IMR-90 (cell line): ENCODE data around the gene SOX4. TPM values are rescaled to one million over a fixed set of nuclear protein-coding genes. Genes with fewer than 3 reads are reported as not detected.

ENCODE experiments used
- ATAC-seq: fragments of 200-7000 bp; cut with Tn5 transposase; 2 replicates; pipeline ENCODE4 v1.9.1; 2020; ENCODE audit warnings: low read depth, mild to moderate bottlenecking, moderate library complexity
- BruUV-seq: library from RNA; stranded (reverse); fragments of 400-500 nt; replicated peaks from 2 replicates; lab custom pipeline; 2021; lab: Mats Ljungman, UMichigan
- CTCF ChIA-PET: fragments of 300-600 bp; formaldehyde crosslinking; extraction: SDS; loops from one replicate; lab custom pipeline; 2021; ENCODE audit warnings: antibody characterized with exemption; lab: Yijun Ruan, JAX
- POLR2A ChIA-PET: fragments of 300-600 bp; sonication (Branson Sonifier 250); formaldehyde crosslinking; loops from one replicate; lab custom pipeline; 2022; ENCODE audit warnings: antibody characterized with exemption; ENCODE audit not compliant: unreplicated experiment; lab: Charles Lee
- DNase-seq: peaks from one replicate; pipeline ENCODE4 v3.0.0; 2013
- H2AFZ ChIP-seq: replicated peaks from 2 replicates; pipeline ENCODE3; 2013; ENCODE audit warnings: low read length, mild to moderate bottlenecking; ENCODE audit not compliant: poor library complexity
- H2AK5ac ChIP-seq: 2 replicates; pipeline ENCODE4 v1.6.1; 2013; ENCODE audit warnings: low read depth, low read length, inconsistent platforms
- H2AK9ac ChIP-seq: replicated peaks from 2 replicates; pipeline ENCODE3; 2013; ENCODE audit warnings: mild to moderate bottlenecking, low read depth, low read length, moderate library complexity; ENCODE audit not compliant: poor library complexity
- H2BK120ac ChIP-seq: 2 replicates; pipeline ENCODE4 v1.6.1; 2013; ENCODE audit warnings: low read depth, low read length, inconsistent platforms
- H2BK15ac ChIP-seq: 3 replicates; pipeline ENCODE4 v1.6.1; 2013; ENCODE audit warnings: low read depth, low read length, inconsistent platforms
- H2BK20ac ChIP-seq: 2 replicates; pipeline ENCODE4 v1.6.1; 2013; ENCODE audit warnings: low read depth, mild to moderate bottlenecking, inconsistent platforms, low read length, moderate library complexity
- H2BK5ac ChIP-seq: 2 replicates; pipeline ENCODE4 v1.6.1; 2013; ENCODE audit warnings: mild to moderate bottlenecking, low read depth, low read length, inconsistent platforms; ENCODE audit not compliant: poor library complexity, severe bottlenecking
- H3K14ac ChIP-seq: replicated peaks from 2 replicates; pipeline ENCODE4 v1.6.1; 2013; ENCODE audit warnings: low read depth, low read length, inconsistent platforms
- H3K18ac ChIP-seq: 2 replicates; pipeline ENCODE4 v1.6.1; 2013; ENCODE audit warnings: low read depth, low read length, control low read depth
- H3K23ac ChIP-seq: 2 replicates; pipeline ENCODE4 v1.6.1; 2013; ENCODE audit warnings: low read depth, low read length, inconsistent platforms
- H3K27ac ChIP-seq: 2 replicates; pipeline ENCODE4 v1.5.1; 2013; ENCODE audit warnings: mild to moderate bottlenecking, control low read depth, low read length; ENCODE audit not compliant: insufficient read depth
- H3K27me3 ChIP-seq: 2 replicates; pipeline ENCODE4 v1.6.1; 2013; ENCODE audit warnings: low read length; ENCODE audit not compliant: control insufficient read depth, insufficient read depth
- H3K36me3 ChIP-seq: 2 replicates; pipeline ENCODE4 v1.6.1; 2013; ENCODE audit warnings: low read length, mixed read lengths; ENCODE audit not compliant: control insufficient read depth, insufficient read depth
- H3K4ac ChIP-seq: 2 replicates; pipeline ENCODE4 v1.6.1; 2013; ENCODE audit warnings: low read depth, low read length, inconsistent platforms
- H3K4me1 ChIP-seq: 2 replicates; pipeline ENCODE4 v1.6.1; 2013; ENCODE audit warnings: low read length, mixed read lengths; ENCODE audit not compliant: control insufficient read depth, insufficient read depth
- H3K4me2 ChIP-seq: 2 replicates; pipeline ENCODE4 v1.6.1; 2013; ENCODE audit warnings: low read depth, mild to moderate bottlenecking, control low read depth, low read length, moderate library complexity
- H3K4me3 ChIP-seq: 2 replicates; pipeline ENCODE4 v1.5.1; 2013; ENCODE audit warnings: low read depth, mild to moderate bottlenecking, control low read depth, low read length, moderate library complexity; ENCODE audit not compliant: insufficient read depth
- H3K56ac ChIP-seq: 2 replicates; pipeline ENCODE4 v1.6.1; 2013; ENCODE audit warnings: low read length, inconsistent platforms; ENCODE audit not compliant: insufficient read depth; ENCODE audit errors: extremely low read depth
- H3K79me1 ChIP-seq, 2 experiments: 2 replicates each; pipeline ENCODE4 v1.6.1; 2013; ENCODE audit warnings: low read length in 2 of 2, inconsistent platforms in 1 of 2, low read depth in 1 of 2
- H3K9ac ChIP-seq: 2 replicates; pipeline ENCODE4 v1.6.1; 2013; ENCODE audit warnings: low read depth, low read length, control low read depth
- H3K9me1 ChIP-seq: 2 replicates; pipeline ENCODE4 v1.6.1; 2013; ENCODE audit warnings: low read length, inconsistent platforms; ENCODE audit not compliant: insufficient read depth
- H3K9me3 ChIP-seq: 2 replicates; pipeline ENCODE4 v1.6.1; 2013; ENCODE audit warnings: low read length; ENCODE audit not compliant: control insufficient read depth, insufficient read depth
- H4K20me1 ChIP-seq: 2 replicates; pipeline ENCODE4 v1.6.1; 2013; ENCODE audit warnings: low read length, inconsistent platforms; ENCODE audit not compliant: insufficient read depth
- H4K5ac ChIP-seq: 2 replicates; pipeline ENCODE4 v1.6.1; 2013; ENCODE audit warnings: mild to moderate bottlenecking, low read depth, low read length, control low read depth
- H4K8ac ChIP-seq, 2 experiments: 2 replicates each; pipeline ENCODE4 v1.6.1; 2013; ENCODE audit warnings: low read depth in 2 of 2, low read length in 2 of 2, control low read depth in 1 of 2, inconsistent platforms in 1 of 2
- H4K91ac ChIP-seq: 2 replicates; pipeline ENCODE4 v1.6.1; 2013; ENCODE audit warnings: low read depth, low read length, inconsistent platforms; ENCODE audit not compliant: insufficient read depth
- BHLHE40 ChIP-seq: fragments of 150-350 bp; IDR thresholded peaks from 2 replicates; pipeline ENCODE4 v1.6.1; 2016; ENCODE audit warnings: mild to moderate bottlenecking, low read depth, low read length
- NFE2L2 ChIP-seq: fragments of 150-350 bp; IDR thresholded peaks from 2 replicates; pipeline ENCODE4 v1.6.1; 2016; ENCODE audit warnings: low read depth, mild to moderate bottlenecking, low read length
- WGBS, 2 experiments: methylation state at CpG; one replicate each; pipeline versions ENCODE4 v1.1.5 to v1.1.7; 2013; ENCODE audit warnings: missing lambda C conversion rate in 2 of 2; ENCODE audit not compliant: insufficient read length in 1 of 2; ENCODE audit errors: extremely low coverage in 2 of 2; 5-methylcytosine and 5-hydroxymethylcytosine counted together
- dilution Hi-C: fragments of 300-500 bp; cut with HindIII; formaldehyde crosslinking; loops from one replicate; pipeline ENCODE4 v1.14.3; 2018; ENCODE audit warnings: low sequenced_read_pairs; ENCODE audit not compliant: unreplicated experiment
- in situ Hi-C: fragments of 300-500 bp; cut with MboI; formaldehyde crosslinking; loops from 3 replicates; pipeline ENCODE4 v1.14.3; 2019; ENCODE audit warnings: low sequenced_read_pairs, inconsistent platforms, mixed read lengths
- intact Hi-C: fragments of 100-400 bp; cut with micrococcal nuclease; formaldehyde crosslinking; loops from 2 replicates; pipeline ENCODE4 v1.10.0; 2022
- polyA plus RNA-seq, 3 experiments: library from polyadenylated mRNA; depleted of rRNA; stranded (reverse); fragments of >200 nt; gene quantifications; 2 replicates each; pipeline ENCODE4 v1.2.3, GENCODE V29; 2012; ENCODE audit warnings: low replicate concordance in 1 of 3
- total RNA-seq: library from RNA; depleted of rRNA; stranded (reverse); fragments of >200 nt; gene quantifications from 2 replicates; pipeline ENCODE4 v1.2.3, GENCODE V29; 2012

Gene SOX4
- total and polyA plus RNA-seq, 2 of the 4 experiments (the other 2 are of a cell fraction), result 4.7 to 4.8 TPM

- Histone ChIP-seq H3K27ac (peak overlapping the region; percentile 90), H2BK20ac (no peak overlapping the region), H3K23ac (peak overlapping the region; percentile 68), H3K18ac (peak overlapping the region; percentile 38), H3K9ac (peak overlapping the region; percentile 96), H2AK5ac (0 out of 2 replicates have a peak overlapping the region, but pooled peaks have one; percentile 14), H4K8ac (peak overlapping the region in 1 of 2 experiments; percentile 28; a peak in 2 of 4 replicates), H3K79me1 (peaks cover 6 to 17% of the 10 kb centered on the region in 2 experiments; a peak in 3 of 4 replicates), H3K27me3 (no peaks in the 10 kb centered on the region), H3K4ac (peak overlapping the region; percentile 98), H4K91ac (peak overlapping the region; percentile 81), H3K9me1 (peaks cover 3% of the 10 kb centered on the region; the same call in 1 of the 2 replicates), H2BK5ac (peak overlapping the region; percentile 79), H3K56ac (peak overlapping the region; percentile 87), H4K5ac (no peak overlapping the region), H3K4me1 (peaks cover 2% of the 10 kb centered on the region; the same call in 1 of the 2 replicates), H2AK9ac (peak overlapping the region; percentile 38), H4K20me1 (peaks cover 30% of the 10 kb centered on the region), H3K36me3 (peaks cover 23% of the 10 kb centered on the region), H2BK15ac (no peak overlapping the region), H2AFZ (peak overlapping the region; percentile 94), H3K14ac (peak overlapping the region; percentile 41), H3K9me3 (no peaks in the 10 kb centered on the region), H2BK120ac (peak overlapping the region; percentile 60), H3K4me2 (peak overlapping the region; percentile 58), H3K4me3 (peak overlapping the region; percentile 84)
- peak; percentile 7 for ATAC-seq
- no CpG with 5 or more reads among the region's 19 CpGs for WGBS, 2 experiments
- TSS peak; percentile 67 for BruUV-seq
- intact Hi-C loops, result loop anchor here (2.0 to 10.0 kb wide), 6 partner anchors 393 to 1233 kb away; no protein-coding TSS in a partner anchor
- no peak for TF ChIP-seq BHLHE40
- no peak for TF ChIP-seq NFE2L2
- ChIA-PET CTCF (interaction anchor here (0.6 to 1.3 kb wide), 4 partner anchors 552 to 1852 kb away, joined by 3 to 4 read pairs (median 4); no protein-coding TSS in a partner anchor), POLR2A (interaction anchor here (0.6 to 4.2 kb wide), 10 partner anchors 20 to 1915 kb away, joined by 3 to 36 read pairs (median 5); no protein-coding TSS in a partner anchor)
- DNase-seq, result peak; percentile 72
- dilution Hi-C loops, result no loop called here
- in situ Hi-C loops, result loop anchor here (10.0 kb wide), 1 partner anchor 551 kb away; no protein-coding TSS in a partner anchor
Measured at GRCh38 chr6:21593927-21594415, 420 bp downstream of the SOX4 start.
